ENCODE data around the gene MFSD12.
A peak's percentile ranks its signal among the peaks of the same experiment; 100 is the strongest.
"Not testable (repeated sequence)": the region's sequence is repeated elsewhere in the genome, so short reads cannot be mapped to it uniquely, and the experiment has no call there.

MFSD12 gene

DNA sequence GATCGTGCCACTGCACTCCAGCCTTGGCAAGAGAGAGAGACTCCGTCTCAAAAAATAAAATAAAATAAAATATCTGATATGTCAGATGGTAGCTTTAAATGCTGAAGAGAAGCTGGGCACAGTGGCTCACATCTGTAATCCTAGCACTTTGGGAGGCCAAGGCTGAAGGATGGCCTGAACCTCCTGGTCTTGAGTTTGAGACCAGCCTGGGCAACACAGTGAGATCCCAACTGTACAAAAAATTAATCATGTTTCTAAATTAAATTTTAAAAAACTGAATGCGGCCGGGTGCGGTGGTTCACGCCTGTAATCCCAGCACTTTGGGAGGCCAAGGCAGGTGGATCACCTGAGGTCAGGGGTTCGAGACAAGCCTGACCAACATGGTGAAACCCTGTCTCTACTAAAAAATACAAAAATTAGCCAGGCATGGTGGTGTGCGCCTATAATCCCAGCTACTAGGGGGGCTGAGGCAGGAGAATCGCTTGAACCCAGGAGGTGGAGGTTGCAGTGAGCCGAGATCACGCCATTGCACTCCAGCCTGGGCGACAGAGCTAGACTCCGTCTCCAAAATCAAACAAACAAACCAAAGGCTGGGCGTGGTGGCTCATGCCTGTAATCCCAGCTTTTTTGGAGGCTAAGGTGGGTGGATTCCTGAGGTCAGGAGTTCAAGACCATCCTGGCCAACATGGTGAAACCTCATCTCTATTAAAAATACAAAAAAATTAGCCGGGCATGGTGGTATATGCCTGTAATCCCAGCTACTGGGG is 26.8 kb upstream of the MFSD12 start:
- not testable (repeated sequence) for DNase-seq (ENCODE audit: low spot score)

GRCh38 chr19:3581792-3582191 is 24.4 kb upstream of the MFSD12 start:
- DNase-seq (ENCODE audit: low spot score): not testable (repeated sequence)

GRCh38 chr19:3580156-3580934 is 23.0 kb upstream of the MFSD12 start:
- no peak for DNase-seq (ENCODE audit: low spot score)

DNA sequence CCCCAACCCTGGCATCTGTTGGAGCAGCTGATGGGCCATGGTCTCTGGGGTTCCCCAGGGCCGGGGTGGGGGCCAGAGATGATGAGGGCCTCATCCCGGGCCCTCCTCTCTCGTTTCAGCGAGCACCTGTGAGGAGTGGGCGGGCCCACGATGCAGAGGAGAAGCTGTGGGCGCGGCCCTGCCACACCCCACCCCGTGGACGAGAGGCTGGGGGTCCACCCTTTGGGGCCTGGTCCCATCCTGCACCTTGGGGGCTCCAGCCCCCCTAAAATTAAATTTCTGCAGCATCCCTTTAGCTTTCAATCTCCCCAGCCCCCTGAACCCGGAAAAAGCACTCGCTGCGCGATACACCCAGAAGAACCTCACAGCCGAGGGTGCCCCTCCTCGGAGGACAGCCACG is 21.0 kb upstream of the MFSD12 start:
- DNase-seq (ENCODE audit: low spot score): no peak

GRCh38 chr19:3577723-3578344 is 20.4 kb upstream of the MFSD12 start:
- DNase-seq (ENCODE audit: low spot score): peak; percentile 53

GRCh38 chr19:3576696-3577443 is 19.5 kb upstream of the MFSD12 start:
- peak; percentile 88 for DNase-seq (ENCODE audit: low spot score)

GRCh38 chr19:3575949-3576673 is 18.7 kb upstream of the MFSD12 start:
- peak; percentile 49 for DNase-seq (ENCODE audit: low spot score)

GRCh38 chr19:3575260-3575741 is 17.9 kb upstream of the MFSD12 start:
- DNase-seq (ENCODE audit: low spot score): peak; percentile 59

DNA sequence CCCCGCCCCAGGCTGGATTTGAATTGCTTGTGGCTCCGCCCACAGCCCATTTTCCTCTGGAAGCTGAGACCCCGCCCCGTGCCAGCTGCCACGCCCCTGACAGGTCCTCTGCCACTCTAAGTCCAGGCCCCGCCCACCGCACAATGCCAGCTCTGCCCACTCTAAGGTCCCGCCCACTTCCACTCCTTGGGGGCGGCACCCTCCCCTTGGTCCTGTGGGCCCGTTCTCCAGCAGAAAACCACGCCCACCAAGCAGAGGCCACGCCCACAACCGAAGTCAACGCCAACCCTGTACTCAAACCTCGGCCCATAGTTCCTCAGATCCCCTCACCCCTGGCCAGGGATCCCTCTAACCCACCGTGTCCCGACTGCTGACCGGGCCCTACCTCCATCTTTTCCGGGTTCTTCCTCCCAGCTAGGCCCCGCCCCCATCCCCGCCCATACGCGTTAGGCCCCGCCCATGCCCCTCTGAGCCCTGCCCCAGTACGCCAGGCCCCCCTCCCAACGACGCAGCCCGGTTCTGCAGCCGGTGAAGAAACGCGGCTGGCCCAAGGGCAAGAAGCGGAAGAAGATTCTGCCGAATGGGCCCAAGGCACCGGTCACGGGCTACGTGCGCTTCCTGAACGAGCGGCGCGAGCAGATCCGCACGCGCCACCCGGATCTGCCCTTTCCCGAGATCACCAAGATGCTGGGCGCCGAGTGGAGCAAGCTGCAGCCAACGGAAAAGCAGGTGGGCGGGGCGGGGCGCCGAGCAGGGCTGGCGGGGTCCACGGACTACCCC is 16.7 kb upstream of the MFSD12 start:
- DNase-seq (ENCODE audit: low spot score): peak; percentile 99

GRCh38 chr19:3573162-3573857 is 15.9 kb upstream of the MFSD12 start:
- no peak for DNase-seq (ENCODE audit: low spot score)

DNA sequence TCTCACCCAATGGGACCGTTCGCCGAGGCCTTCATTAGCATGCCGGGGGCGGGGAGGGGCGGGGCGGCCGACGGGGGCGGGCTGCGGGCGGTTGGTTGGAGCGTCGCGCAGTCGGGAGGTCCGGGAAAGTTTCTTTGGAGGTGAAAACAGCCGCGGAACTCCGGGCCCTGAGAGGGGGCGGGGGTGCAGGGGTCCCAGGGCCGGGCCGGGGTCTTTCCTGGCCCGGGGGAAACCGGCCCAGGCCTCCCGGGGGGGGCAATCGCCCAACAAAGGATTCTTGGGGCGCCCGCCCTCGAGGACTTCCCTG is 15.4 kb upstream of the MFSD12 start, which contains the start of gene HMG20B:
HMG20B (plus strand) TSS at position 90 of the 307 bp plus-strand sequence. CDS start 366 bp downstream, outside the sequence.
- DNase-seq (ENCODE audit: low spot score): no peak

DNA sequence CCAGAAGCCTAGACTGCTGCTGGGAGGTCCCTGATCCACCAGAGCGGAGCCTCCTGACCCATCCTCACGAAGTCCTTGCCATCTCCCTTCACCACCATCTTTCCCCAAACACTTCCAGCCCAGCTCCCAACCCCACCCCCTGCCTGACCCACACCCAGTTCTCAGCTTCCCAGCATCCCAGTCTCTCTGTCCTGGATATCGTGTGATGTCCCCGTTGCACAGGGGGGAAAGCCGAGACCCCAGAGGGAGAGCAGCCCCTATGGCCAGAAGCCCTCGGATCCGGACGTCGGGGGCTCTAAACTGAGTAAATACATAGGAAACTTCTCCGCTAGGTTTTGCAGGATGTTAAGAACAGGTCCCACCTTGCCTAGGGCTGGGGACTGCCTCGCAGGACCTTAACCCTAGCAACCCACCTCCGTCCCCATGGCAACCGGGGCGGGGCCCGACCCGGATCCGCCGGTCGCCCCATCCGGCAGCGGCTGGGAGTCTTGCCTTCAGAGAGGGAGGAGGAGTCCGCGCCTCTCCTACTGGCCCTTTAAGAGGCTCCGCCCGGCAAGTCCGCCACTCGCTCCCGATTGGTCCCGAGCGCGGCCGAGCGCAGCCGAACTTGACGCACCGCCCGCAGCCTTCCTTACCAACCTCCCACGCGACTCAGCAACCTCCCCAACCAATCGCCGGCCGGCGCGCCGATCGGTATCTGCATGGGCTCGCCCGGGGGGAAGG is 14.9 kb upstream of the MFSD12 start:
- peak; percentile 100 for DNase-seq (ENCODE audit: low spot score)

DNA sequence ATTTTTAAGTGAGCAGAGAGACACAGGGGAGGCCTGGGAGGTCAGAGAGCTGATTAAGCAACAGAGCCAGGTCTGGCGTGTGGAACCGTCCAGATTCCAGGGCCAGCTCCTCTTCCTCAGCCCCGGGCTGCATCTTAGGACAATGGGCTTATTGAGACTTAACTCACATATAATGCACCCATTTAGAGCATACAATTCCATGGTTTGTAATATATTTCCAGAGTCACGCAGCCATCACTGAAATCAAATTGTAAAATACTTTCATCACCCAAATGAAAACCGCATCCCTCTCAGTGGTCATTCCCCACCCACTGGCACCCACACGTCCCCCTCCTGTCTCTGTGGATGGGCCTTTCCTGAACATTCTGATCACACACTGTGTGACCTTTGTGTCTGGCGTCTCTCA is 13.2 kb upstream of the MFSD12 start:
- no peak for DNase-seq (ENCODE audit: low spot score)

DNA sequence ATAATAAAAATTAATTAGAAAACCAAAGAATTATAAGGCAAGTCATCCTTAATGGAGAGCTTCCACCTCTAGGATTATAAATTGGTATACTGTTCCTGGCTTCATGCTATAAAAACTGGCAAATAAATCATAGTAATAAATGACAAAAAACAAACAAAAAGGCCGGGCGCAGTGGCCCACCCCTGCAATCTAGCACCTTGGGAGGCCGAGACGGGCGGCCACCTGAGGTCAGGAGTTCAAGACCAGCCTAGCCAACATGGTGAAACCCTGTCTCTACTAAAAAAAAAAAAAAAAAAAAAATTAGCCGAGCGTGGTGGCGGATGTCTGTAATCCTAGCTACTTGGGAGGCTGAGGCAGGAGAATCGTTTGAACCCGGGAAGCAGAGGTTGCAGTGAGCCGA is 12.7 kb upstream of the MFSD12 start:
- DNase-seq (ENCODE audit: low spot score): not testable (repeated sequence)

DNA sequence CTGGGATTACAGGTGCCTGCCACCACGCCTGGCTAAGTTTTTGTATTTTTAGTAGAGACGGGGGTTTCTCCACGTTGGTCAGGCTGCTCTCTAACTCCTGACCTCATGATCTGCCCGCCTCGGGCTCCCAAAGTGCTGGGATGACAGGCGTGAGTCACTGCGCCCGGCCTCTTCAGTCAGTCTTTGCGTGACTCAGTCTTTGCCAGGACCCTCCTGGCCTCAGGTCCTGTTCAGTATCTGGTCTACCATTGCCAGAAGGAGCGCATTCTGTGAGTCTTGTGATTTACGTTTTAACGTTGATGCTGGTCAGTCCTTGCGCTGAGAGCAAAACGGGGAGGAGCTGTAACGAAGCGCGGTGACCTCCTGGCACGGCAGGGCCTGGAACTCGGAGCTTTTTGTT is 7.8 kb upstream of the MFSD12 start:
- DNase-seq (ENCODE audit: low spot score): no peak

- DNase-seq (ENCODE audit: low spot score): no peak
Measured at GRCh38 chr19:3563709-3564524, 6.5 kb upstream of the MFSD12 start.

DNA sequence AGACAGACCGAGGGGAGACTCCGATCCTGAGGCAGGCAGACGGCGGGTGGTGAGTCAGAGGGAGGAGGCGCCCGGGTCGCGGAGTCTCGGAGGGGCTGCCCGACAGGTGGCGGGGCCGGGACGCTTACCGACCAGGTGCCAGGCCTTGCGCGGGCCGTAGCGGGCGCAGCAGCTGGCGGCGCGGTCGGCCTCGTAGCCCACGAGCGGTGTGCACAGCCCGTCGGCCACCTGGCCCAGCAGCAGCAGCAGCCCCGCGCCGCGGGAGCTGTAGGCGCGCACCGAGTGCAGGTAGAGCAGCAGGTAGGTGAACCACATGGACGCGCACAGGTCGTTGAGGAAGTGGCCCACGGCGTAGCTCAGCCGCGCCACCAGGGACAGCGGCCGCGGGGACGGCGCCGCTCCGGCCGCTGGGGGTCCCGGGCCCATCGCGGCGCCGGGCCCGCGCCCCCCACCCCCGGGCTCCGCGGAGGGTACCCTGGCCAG is 367 bp downstream of the MFSD12 start:
- DNase-seq (ENCODE audit: low spot score): peak; percentile 62

GRCh38 chr19:3556423-3556977 is 886 bp downstream of the MFSD12 start:
- DNase-seq (ENCODE audit: low spot score): no peak

Data from ecto neural progenitor cell (in vitro differentiated cells).